ENCODE measurements around the gene PPIA.

Gene PPIA

GRCh38 chr7:44767912-44768627, 28.4 kb upstream of the PPIA start:
- TF ChIP-seq REST (IDR thresholded peaks at IDR 0.05; ENCODE audit: insufficient replicate concordance, low read depth) (no peak), CTCF (IDR thresholded peaks at IDR 0.05; ENCODE audit: insufficient read depth, low read length) (no peak), GABPA (IDR thresholded peaks at IDR 0.05; ENCODE audit: low read depth) (no peak), POLR2AphosphoS5 (IDR thresholded peaks at IDR 0.05; ENCODE audit: low read depth) (peak; percentile 29; the same call in 1 of the 2 replicates), SPI1 (IDR thresholded peaks at IDR 0.05; ENCODE audit: borderline replicate concordance, low read depth) (peak; percentile 5; the same call in 1 of the 2 replicates)
- H3K27ac ChIP-seq (replicated peaks), result no peak overlapping the region
- no peaks in the 10 kb centered on the region for H3K27me3 ChIP-seq (ENCODE audit: insufficient read depth, poor library complexity, severe bottlenecking)
- DNase-seq (ENCODE audit: low read depth in 1 of 2, low spot score in 1 of 2), result peak in 1 of 2 experiments; percentile 56
- no peak overlapping the region for H3K4me3 ChIP-seq (replicated peaks; ENCODE audit: insufficient read depth, low read length)

DNA sequence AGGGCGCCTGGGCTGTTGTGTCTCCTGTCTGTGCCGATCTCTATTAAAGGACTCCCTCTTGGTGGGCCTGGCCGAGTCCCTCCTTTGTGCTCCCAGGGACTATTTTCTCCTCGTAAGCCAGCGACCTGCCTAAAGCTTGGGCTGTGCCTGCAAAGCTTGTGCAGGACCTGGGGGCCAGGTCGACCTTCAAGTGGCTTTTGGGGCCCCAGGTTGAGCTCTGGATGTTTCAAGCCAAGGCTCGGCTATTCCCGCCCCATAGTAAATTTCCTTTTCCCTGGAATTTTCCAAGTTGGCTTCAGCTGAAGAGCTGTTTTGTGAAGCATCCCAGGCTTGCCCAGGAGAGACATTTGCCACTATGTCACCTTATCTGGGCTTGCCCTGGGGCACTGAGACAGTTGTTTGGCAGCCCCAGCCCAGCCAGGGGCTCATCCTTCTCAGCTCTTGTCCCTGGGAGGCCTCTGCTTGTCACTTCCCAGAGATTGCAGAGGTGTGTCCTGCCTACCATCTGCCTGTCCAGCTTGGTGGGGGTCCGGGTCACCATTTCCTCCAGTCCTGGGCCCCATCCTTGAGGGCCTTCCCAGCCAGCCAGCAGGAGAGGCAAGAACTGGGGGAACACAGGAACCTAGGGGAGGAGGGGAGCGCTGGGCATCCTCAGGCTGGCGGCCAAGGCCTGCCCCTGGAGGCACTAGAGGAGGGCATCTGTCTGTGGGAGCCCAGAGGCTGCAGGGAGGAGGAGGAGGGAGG, 27.7 kb upstream of the PPIA start:
- TF ChIP-seq SPI1 (IDR thresholded peaks at IDR 0.05; ENCODE audit: borderline replicate concordance, low read depth) (no peak), CTCF (IDR thresholded peaks at IDR 0.05; ENCODE audit: insufficient read depth, low read length) (no peak), REST (IDR thresholded peaks at IDR 0.05; ENCODE audit: insufficient replicate concordance, low read depth) (no peak), POLR2AphosphoS5 (IDR thresholded peaks at IDR 0.05; ENCODE audit: low read depth) (no peak; the same call in 1 of the 2 replicates), GABPA (IDR thresholded peaks at IDR 0.05; ENCODE audit: low read depth) (no peak)
- DNase-seq (ENCODE audit: low read depth in 1 of 2, low spot score in 1 of 2), result no peak
- no peak overlapping the region for H3K27ac ChIP-seq (replicated peaks)
- H3K4me3 ChIP-seq (replicated peaks; ENCODE audit: insufficient read depth, low read length), result no peak overlapping the region
- H3K27me3 ChIP-seq (ENCODE audit: insufficient read depth, poor library complexity, severe bottlenecking), result no peaks in the 10 kb centered on the region

DNA sequence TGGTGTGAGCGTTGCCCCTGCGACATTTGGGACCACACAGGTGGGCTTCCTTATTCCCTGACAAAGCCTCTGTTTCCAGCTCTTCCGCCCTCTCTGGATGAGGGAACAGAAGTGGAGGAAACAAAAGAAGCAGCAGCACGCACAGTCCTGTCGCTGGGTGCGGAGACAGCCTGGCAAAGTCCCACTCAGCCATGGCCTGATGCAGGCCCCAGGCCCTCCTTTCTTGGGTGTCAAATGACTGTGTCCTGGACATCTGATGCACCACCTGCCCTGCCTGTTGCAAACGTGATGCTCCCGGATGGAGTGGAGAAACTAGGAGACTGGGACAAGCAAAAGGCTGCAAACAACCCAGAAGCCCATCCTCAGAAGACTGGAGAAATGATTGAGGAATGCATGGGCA, 27.1 kb upstream of the PPIA start:
- TF ChIP-seq GABPA (IDR thresholded peaks at IDR 0.05; ENCODE audit: low read depth) (no peak), CTCF (IDR thresholded peaks at IDR 0.05; ENCODE audit: insufficient read depth, low read length) (no peak)
- Histone ChIP-seq H3K4me3 (replicated peaks; ENCODE audit: insufficient read depth, low read length) (no peak overlapping the region), H3K27ac (replicated peaks) (no peak overlapping the region), H3K27me3 (ENCODE audit: insufficient read depth, poor library complexity, severe bottlenecking) (no peaks in the 10 kb centered on the region)
- DNase-seq (ENCODE audit: low read depth in 1 of 2, low spot score in 1 of 2), result no peak

Measured in HL-60 (cell line).